ENCODE measurements around the gene REEP1.

REEP1 gene, protein sequence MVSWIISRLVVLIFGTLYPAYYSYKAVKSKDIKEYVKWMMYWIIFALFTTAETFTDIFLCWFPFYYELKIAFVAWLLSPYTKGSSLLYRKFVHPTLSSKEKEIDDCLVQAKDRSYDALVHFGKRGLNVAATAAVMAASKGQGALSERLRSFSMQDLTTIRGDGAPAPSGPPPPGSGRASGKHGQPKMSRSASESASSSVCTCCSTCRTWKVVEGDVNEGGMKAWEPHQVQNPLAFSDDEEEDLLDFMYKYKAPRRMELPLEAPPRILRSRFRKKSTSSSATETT

DNA sequence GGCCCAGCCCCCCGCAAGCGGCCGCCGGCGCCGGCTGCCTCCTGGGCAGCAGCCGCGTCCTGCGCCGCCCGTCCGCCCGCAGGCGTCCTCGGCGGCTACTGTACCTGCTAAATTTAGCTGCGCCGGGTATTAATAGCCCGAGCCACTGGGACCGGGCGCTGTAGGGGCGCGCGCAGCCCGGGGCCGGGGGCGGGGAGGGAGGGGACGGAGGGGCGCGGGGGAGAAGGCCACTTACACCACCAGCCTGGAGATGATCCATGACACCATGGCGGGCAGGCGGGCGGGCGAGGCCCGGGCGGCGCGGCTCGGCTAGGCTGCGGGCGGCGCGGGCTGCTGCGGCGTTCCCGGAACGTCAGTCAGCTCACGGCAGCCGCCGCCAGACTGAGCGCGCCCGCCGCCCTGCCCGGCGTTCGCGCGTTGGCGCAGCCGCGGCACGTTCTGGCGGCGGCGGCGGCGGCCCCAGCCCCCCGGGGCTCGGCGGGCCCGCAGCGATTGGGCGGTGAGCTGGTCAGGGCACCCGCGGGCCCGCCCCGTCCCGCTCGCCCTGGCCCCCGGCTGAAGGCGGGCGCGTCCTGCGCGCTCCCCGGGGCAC is at the start of gene REEP1:
REEP1 (minus strand) TSS at position 383 of the 592 bp plus-strand sequence; CDS start at position 267, 116 bp downstream.
- Mint-ChIP-seq H3K9me3 (peaks cover 8 to 13% of the 10 kb centered on the region in 2 donors), H3K4me1 (peaks cover 20% of the 10 kb centered on the region), H3K4me3 (peak within 1 kb of the TSS; percentile 83 to 87), H3K27ac (peak within 1 kb of the TSS in 1 of 2 donors; percentile 8), H3K27me3 (peaks cover 81% of the 10 kb centered on the region)
- DNase-seq = peak; percentile 15 to 30
- ATAC-seq = peak; percentile 78

DNA sequence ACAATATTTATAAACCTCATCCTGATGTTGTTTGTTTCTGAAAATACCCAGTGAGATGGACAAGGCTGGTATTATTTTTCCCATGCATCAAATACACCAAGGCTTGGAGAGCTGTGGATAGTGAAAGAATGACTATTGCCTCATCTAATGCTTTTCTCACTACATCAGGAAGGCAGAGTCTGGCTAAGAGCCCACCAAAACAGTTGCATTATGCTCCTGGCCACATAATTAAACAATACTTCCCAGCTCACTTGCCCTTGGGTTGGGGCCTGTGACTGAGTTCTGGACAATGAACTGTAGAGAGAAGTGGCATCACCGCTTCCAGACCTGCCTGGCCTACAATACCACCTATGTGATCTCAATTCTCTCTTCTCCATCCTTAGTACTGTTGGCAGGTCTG is 46.4 kb upstream of the REEP1 start:
- peaks cover 0 to 7% of the 10 kb centered on the region in 2 donors for H3K9me3 Mint-ChIP-seq
- DNase-seq (no peak), ATAC-seq (no peak)
- no peak overlapping the region for H3K27ac Mint-ChIP-seq
- no peak overlapping the region for H3K4me3 Mint-ChIP-seq
- H3K4me1 Mint-ChIP-seq = no peaks in the 10 kb centered on the region
- H3K27me3 Mint-ChIP-seq = no peaks in the 10 kb centered on the region

DNA sequence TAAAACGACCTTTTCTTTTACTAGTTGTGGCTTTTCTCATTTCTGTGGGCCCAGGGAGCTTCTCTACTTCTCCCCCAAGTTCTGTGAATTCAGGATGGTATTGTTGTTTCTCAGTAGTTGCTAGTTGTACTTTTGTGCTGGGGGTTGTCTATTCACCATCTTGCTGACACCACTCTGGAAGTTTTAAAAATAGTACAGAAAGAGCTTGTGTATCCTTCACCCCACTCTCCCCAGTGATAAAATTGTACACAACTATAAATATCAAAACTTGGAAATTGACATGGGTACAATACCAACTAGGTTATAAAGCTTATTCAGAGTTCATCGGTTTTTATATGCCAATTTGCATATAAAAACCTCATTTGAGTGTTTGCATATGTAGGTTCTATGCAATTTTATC is 45.3 kb upstream of the REEP1 start:
- no peak overlapping the region for H3K4me3 Mint-ChIP-seq
- no peaks in the 10 kb centered on the region for H3K4me1 Mint-ChIP-seq
- DNase-seq (no peak), ATAC-seq (no peak)
- H3K27me3 Mint-ChIP-seq = no peaks in the 10 kb centered on the region
- no peak overlapping the region for H3K27ac Mint-ChIP-seq
- H3K9me3 Mint-ChIP-seq = peaks cover 0 to 7% of the 10 kb centered on the region in 2 donors

DNA sequence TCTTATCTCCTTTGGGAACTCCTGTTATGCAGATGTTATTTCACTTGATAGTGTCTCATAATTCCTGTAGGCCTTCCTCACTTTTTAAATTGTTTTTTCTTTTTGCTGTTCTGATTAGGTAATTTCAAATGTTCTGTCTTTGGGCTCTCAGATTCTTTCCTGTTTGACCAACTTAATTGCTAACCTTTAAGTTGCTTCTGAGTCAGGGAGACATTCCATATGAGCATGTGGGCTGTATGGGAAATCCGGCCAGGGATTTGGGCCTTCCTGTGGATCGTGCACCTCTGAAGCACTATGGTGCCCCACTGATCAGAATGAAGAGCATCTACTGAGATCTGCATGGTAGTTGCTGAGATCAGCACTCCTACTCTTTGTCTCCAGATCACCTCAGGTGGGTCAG is 44.7 kb upstream of the REEP1 start:
- Mint-ChIP-seq H3K9me3 (peaks cover 0 to 7% of the 10 kb centered on the region in 2 donors), H3K4me1 (no peaks in the 10 kb centered on the region), H3K27me3 (no peaks in the 10 kb centered on the region), H3K4me3 (no peak overlapping the region), H3K27ac (no peak overlapping the region)
- DNase-seq = no peak
- ATAC-seq = no peak

DNA sequence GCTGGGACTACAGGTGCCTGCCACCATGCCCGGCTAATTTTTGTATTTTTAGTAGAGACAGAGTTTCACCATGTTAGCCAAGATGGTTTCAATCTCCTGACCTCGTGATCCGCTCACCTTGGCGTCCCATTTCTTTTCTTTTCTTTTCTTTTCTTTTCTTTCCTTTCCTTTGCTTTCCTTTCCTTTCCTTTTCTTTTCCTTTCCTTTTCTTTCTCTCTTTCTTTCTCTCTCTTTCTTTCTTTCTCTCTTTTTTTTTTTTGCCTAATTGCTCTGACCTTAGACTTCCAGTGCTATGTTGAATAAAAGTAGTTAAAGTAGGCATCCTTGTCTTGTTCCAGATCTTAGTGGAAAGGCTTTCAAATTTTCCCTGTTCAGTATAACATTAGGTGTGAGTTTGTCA is 41.0 kb upstream of the REEP1 start:
- no peak for ATAC-seq
- Mint-ChIP-seq H3K27ac (no peak overlapping the region), H3K4me1 (no peaks in the 10 kb centered on the region), H3K4me3 (no peak overlapping the region), H3K27me3 (no peaks in the 10 kb centered on the region), H3K9me3 (peaks cover under 1 to 8% of the 10 kb centered on the region in 2 donors)
- no peak for DNase-seq

DNA sequence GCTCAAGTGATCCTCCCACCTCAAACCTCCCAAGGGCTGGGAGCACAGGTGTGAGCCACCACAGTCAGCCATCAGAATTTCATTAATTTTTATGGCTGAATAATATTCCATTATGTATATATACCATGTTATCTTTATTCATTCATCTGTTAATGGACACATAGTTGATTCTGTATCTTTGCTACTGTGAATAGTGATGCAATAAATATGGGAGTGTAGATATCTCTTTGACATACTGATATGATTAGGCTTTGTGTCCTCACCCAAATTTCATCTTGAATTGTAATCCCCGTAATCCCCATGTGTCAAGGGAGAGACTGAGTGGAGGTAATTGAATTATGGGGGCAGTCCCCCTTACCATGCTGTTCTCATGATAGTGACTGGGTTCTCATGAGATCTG is 38.2 kb upstream of the REEP1 start:
- no peak overlapping the region for H3K27ac Mint-ChIP-seq
- ATAC-seq (no peak), DNase-seq (no peak)
- H3K27me3 Mint-ChIP-seq = no peaks in the 10 kb centered on the region
- no peak overlapping the region for H3K4me3 Mint-ChIP-seq
- peaks cover 8 to 9% of the 10 kb centered on the region in 2 donors for H3K9me3 Mint-ChIP-seq
- H3K4me1 Mint-ChIP-seq = peaks cover 13% of the 10 kb centered on the region

DNA sequence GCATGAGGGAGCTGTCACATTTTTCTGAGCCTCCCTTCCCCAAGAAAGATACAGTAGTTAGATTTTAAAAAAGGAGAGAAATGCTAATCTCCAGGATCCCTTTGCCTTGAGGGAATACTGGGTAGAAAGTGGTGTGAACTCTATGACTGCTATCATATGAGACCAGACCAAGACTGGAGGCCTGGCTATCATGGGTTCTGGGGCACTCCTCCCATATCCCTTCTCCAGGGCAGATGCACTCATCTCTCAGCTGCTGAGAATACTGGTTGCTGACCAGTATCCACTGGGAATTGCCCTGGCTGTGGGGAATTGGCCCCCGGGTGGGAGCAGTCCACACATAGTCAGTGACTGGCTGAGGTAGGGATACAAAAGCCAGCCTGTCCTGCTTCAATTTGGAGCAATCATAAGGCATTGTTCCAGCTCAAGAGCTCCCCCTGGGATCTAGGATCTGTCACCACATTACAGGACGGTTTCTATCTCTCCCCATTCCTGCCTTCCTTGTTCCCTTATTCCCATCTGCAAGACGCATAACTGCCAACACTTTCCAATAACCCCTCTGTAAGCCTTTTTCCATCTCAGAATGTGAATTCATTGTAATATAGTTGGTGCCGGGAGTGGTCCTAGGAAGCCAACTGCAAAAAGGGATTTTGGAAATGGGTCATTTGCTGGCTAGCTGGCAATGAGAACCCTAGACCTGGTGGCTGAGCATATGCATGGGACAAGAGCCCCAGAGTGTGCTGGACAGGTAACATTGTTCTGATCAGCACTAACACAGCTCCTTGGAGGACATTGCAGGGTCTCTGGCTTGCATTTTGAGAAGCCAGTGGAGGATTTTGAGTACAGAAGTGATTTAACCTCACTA is 35.4 kb upstream of the REEP1 start:
- ATAC-seq = no peak

DNA sequence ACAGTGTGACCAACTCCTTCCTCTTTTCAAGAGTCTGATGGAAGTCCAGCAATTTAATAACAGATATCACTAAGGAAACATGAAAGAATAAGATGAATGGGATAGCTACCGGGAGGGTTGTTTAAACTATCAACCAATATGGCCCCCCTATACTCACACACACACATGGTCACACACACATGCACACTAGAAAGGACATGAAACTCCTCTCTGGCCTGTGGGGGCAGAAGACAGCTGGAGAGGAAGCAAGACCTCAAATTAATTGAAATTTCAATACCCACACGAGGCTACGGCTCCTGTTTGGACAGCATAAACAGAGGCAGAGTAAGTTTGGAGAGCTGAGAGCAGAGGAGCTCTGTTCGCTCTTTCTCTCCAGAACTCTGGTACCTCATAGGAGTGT is 34.7 kb upstream of the REEP1 start:
- no peak for ATAC-seq
- no peak overlapping the region for H3K4me3 Mint-ChIP-seq
- peaks cover 38% of the 10 kb centered on the region for H3K4me1 Mint-ChIP-seq
- H3K27me3 Mint-ChIP-seq = no peaks in the 10 kb centered on the region
- no peak for DNase-seq
- peaks cover 18 to 21% of the 10 kb centered on the region in 2 donors for H3K9me3 Mint-ChIP-seq
- H3K27ac Mint-ChIP-seq = no peak overlapping the region

More for the DNA sequence above, 35.4 kb upstream of the REEP1 start:
- H3K4me3 Mint-ChIP-seq = no peak overlapping the region
- no peak for DNase-seq
- no peak overlapping the region for H3K27ac Mint-ChIP-seq
- no peaks in the 10 kb centered on the region for H3K27me3 Mint-ChIP-seq
- H3K9me3 Mint-ChIP-seq = peaks cover 18 to 21% of the 10 kb centered on the region in 2 donors
- peaks cover 34% of the 10 kb centered on the region for H3K4me1 Mint-ChIP-seq

DNA sequence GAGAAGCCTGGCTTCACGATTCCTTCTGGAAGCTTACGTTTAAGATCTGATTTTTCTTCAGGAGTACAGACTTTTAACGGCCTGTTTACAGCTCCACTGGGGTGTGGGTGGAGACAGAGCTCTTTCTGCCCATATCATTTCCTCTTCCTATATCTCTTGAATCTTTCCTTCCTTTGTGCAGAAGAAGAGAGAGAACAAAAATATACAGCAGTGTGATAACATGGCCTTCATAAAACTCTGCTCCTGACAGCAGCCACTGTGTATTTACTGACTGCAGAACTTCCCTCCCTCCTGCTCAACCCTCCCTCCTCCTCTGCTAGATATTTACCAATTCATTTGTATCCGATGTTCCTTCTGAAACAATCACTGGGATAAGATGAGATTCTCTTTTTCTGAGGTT is 34.1 kb upstream of the REEP1 start:
- H3K4me3 Mint-ChIP-seq = peak overlapping the region; percentile 22 to 43
- no peak for ATAC-seq
- H3K27ac Mint-ChIP-seq = peak overlapping the region; percentile 38 to 87
- H3K9me3 Mint-ChIP-seq = peaks cover 18 to 21% of the 10 kb centered on the region in 2 donors
- DNase-seq = no peak
- peaks cover 38% of the 10 kb centered on the region for H3K4me1 Mint-ChIP-seq
- H3K27me3 Mint-ChIP-seq = no peaks in the 10 kb centered on the region

DNA sequence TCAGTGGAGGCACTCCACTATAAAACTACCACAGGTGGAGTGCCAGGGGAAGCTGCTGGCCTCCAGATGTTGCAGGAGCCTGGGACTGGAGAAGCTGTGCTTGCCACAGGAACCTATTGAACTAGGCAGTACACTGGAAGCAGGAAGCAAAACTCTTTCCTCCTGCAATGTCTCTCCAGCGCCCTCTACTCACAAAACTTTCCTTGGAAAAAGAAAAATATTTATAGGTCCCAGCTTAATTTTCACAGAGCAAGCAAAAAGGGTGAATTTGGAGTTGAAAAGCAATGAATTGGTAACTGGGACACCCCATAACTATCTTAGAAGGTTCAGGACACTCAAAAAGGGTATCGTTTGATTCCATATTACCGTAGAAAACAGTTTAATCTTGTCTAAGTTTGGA is 33.2 kb upstream of the REEP1 start:
- H3K27ac Mint-ChIP-seq = peak overlapping the region in 1 of 2 donors; percentile 42
- no peaks in the 10 kb centered on the region for H3K27me3 Mint-ChIP-seq
- peaks cover 38% of the 10 kb centered on the region for H3K4me1 Mint-ChIP-seq
- H3K4me3 Mint-ChIP-seq = no peak overlapping the region
- DNase-seq = no peak
- H3K9me3 Mint-ChIP-seq = peaks cover 18 to 21% of the 10 kb centered on the region in 2 donors
- no peak for ATAC-seq

DNA sequence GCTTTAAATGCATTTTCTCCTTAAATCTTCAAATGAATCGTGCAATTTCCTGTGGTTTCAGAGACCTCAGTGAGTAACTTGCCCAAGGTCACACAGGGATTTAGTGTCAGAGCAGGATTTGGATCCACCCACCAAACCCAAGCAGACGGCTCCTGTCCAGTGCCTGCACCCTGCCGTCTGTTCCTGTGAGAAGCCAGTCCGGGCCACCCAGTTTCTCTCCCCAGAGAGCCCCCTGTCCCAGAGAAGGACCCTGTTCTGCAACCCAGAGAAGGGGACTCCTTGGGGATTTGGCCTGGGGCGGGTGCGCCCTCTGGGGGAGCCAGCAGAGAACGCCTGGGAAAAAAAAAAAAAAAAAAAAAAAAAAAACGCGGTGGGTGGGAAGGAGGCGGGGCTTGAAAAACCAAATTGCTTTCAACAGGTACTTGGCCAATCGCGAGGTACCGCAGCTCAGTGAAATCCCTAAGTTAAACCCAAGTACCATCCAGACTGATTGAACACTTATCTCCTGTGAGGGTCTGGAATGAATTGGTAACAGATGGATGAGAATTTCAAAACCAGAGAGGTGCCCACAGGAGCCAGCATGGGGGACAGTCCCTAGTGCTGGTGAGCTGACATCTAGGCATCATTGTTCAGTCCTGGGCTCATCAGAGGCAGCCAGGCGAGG is 30.9 kb upstream of the REEP1 start:
- peaks cover 38% of the 10 kb centered on the region for H3K4me1 Mint-ChIP-seq
- H3K9me3 Mint-ChIP-seq = peaks cover 15 to 18% of the 10 kb centered on the region in 2 donors
- ATAC-seq (peak; percentile 67), DNase-seq (peak; percentile 24 to 34)
- no peak overlapping the region for H3K27ac Mint-ChIP-seq
- peak overlapping the region; percentile 66 to 70 for H3K4me3 Mint-ChIP-seq
- no peaks in the 10 kb centered on the region for H3K27me3 Mint-ChIP-seq

DNA sequence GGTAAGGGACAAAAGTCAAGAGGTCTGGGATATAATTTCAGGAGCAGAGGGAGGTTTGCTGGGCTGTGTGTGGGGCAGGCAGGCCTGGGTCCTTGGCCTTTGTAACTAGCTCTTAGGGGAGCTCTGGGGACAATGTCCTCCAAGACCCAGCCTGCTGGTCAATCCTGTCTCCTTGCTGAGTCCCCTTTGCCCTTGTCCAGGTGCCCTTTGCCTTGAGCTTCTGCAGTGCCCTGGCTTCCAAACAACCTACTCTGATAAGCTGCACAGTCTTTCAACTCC is 30.0 kb upstream of the REEP1 start:
- Mint-ChIP-seq H3K9me3 (peaks cover 9 to 14% of the 10 kb centered on the region in 2 donors), H3K4me3 (no peak overlapping the region), H3K4me1 (peaks cover 36% of the 10 kb centered on the region), H3K27ac (no peak overlapping the region), H3K27me3 (no peaks in the 10 kb centered on the region)
- no peak for ATAC-seq
- DNase-seq = no peak

DNA sequence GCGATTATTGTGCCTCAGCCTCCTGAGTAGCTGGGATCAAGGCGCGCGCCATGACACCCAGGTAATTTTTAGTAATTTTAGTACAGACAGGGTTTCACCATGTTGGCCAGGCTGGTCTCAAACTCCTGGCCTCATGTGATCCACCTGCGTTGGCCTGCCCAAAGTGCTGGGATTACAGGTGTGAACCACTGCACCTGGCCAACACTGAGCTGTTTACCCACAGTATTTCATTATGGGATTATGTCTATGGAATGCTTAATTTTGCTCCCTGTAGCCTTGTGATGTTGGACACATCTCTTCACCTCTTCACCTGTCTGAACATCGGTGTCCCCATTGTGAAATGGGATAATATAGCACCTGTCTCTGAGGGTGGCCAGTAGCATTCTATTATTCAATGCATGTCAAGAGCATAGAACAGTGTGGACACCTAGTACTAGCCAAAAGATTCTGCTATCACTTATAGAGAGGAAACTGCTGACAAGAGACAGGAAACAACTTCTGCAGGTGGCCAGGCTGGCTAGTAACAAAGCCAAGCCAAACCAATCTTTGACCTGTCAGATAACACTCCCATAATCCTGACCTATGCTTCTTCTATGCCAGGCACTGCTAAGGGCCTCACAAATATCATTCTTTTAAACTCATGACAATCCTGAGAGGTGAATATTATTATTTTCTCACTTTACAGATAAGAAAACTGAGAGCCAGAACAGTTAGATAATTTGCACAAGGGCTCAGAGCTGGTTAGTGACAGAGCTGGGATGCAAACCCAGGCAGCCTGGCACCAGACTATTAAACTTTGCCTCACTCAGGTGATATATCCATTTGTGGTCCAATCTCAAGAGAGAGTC is 29.4 kb upstream of the REEP1 start:
- Mint-ChIP-seq H3K4me3 (no peak overlapping the region), H3K27ac (no peak overlapping the region), H3K4me1 (peaks cover 31% of the 10 kb centered on the region), H3K9me3 (peaks cover 9 to 14% of the 10 kb centered on the region in 2 donors), H3K27me3 (no peaks in the 10 kb centered on the region)
- DNase-seq (no peak), ATAC-seq (no peak)

DNA sequence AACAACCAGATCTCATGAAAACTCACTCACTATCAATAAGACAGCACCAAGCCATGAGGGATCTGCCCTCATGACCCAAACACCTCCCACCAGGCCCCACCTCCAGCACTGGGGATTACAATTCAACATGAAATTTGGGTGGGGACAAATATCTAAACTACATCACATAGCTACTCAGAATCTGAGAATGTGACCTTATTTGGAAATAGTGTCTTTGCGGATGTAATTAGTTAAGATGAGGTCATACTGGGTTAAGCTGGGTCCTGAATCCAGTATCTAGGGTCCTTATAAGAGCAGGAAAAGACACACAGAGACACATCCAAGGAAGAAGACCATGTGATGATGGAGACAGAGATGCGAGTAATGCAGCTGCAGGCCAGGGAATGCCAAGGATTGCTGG is 27.5 kb upstream of the REEP1 start:
- Mint-ChIP-seq H3K9me3 (peaks cover 4 to 5% of the 10 kb centered on the region in 2 donors), H3K27me3 (no peaks in the 10 kb centered on the region), H3K4me3 (no peak overlapping the region), H3K4me1 (peaks cover 23% of the 10 kb centered on the region), H3K27ac (no peak overlapping the region)
- no peak for DNase-seq
- ATAC-seq = no peak

DNA sequence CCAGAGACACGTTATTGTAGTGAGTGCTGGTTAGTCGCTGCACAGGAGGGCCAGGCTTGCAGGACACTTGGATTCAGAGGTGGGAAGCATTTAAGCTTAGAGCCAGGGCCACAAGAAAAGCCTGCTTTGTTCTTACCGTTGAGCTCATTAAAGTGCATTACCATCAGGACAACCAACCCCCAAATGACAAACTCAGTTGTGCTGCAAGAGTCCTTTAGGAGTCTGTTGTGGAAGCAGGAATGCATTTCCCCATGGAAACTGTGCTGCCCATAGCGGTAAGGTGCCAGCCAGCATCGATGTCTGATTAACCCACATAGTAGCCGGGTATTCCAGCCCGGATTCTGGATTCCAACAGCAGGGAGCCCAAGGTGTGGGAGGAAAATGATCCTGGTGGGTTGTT is 23.4 kb upstream of the REEP1 start:
- H3K27ac Mint-ChIP-seq = no peak overlapping the region
- no peaks in the 10 kb centered on the region for H3K27me3 Mint-ChIP-seq
- H3K9me3 Mint-ChIP-seq = no peaks in the 10 kb centered on the region

More for the DNA sequence above, 23.4 kb upstream of the REEP1 start:
- H3K4me3 Mint-ChIP-seq = no peak overlapping the region
- peaks cover 7% of the 10 kb centered on the region for H3K4me1 Mint-ChIP-seq
- ATAC-seq = no peak
- no peak for DNase-seq

Data from stimulated activated naive CD8-positive, alpha-beta T cell treated with anti-CD3 and anti-CD28 coated beads, Interleukin-15, amount 100 ng/mL, for 72 hours (primary cell).